ENCODE data around the gene MTHFSD. TPM values are rescaled to one million over a fixed set of nuclear protein-coding genes. Genes with fewer than 3 reads are reported as not detected.

The MTHFSD gene
- total and polyA plus RNA-seq, 2 of the 8 experiments (the other 6 are each of a cell fraction or from before 2014, with no cell fraction given) = 7.1 to 9.8 TPM

DNA sequence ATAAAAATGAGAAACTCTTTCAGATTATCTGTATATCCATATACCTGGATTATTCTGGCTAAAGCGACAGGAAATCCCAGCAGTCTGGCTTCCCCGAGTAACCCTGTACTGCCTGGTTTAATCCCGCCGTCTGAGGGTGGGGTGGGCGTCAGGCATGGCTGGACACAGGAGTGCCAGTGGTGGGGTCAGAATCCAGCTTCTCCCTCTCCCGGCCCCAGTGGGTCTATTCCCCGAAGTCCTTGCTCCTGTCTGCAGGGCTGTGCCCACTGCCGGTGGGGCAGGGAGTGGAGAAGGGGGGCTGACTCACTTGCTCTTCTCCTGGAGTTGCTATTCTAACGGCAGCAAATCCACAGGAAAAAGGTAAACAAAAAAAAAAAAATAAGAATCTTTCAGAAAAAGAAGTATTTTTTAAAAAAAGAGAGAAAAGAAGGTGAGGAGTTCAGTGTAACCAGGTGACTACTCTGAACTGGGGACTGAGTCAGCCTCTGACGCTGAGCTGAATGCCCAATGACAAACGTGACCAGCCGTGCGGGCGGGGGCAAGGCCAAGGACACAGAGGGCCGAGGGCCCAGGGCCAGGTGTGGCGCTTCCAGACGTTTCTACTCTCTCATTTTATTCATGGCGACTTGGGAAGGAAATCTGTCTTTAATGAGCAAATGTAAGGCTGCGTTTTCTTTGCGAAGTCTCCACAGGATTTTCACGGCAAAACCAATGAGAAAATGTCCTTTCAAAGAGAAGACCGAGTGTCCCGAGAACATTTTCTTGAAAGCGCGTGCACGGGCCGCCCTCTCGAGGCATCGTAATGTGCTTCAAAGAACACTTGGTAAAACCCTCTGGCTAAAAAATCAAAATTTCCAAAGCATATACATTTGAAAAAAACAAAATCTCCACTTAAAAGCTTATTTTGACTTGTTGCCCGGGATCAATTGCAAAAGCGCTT is 24.5 kb downstream of the MTHFSD start:
- no peaks in the 10 kb centered on the region for H3K79me2 ChIP-seq (ENCODE audit: control insufficient read depth in 1 of 2, insufficient read depth in 2 of 2, low read length in 2 of 2)
- no peak overlapping the region for H3K18ac ChIP-seq (ENCODE audit: extremely low read depth, low read length)
- ChIA-PET POLR2A (ENCODE audit: partially characterized antibody) (no interaction called here), CTCF (ENCODE audit: partially characterized antibody) (interaction anchor here (0.9 to 2.4 kb wide), 3 partner anchors 10 to 15 kb away, joined by 3 to 16 read pairs (median 3); no protein-coding TSS in a partner anchor)
- no peaks in the 10 kb centered on the region for H3K4me1 ChIP-seq (replicated peaks in 1 of 4; ENCODE audit: control insufficient read depth in 3 of 4, insufficient read depth in 4 of 4, low read length in 3 of 4)
- H4K5ac ChIP-seq (ENCODE audit: insufficient read length, low read depth, low read length) = no peak overlapping the region
- H4K91ac ChIP-seq (replicated peaks; ENCODE audit: insufficient read length, low read length) = no peak overlapping the region
- H3K4me3 ChIP-seq (ENCODE audit: extremely low read depth in 1 of 4, insufficient read depth in 2 of 4, low read depth in 3 of 4, low read length in 4 of 4) = no peak overlapping the region
- H4K20me1 ChIP-seq (replicated peaks in 1 of 2; ENCODE audit: control insufficient read depth in 1 of 2, insufficient read depth in 2 of 2, low read length in 2 of 2) = no peaks in the 10 kb centered on the region
- H2BK12ac ChIP-seq (ENCODE audit: low read depth, low read length) = no peak overlapping the region
- H3K9ac ChIP-seq (replicated peaks in 1 of 4; ENCODE audit: extremely low read depth in 1 of 4, low read depth in 3 of 4, low read length in 3 of 4) = no peak overlapping the region
- no peak overlapping the region for H3K4me2 ChIP-seq (ENCODE audit: insufficient read depth in 1 of 2, low read depth in 2 of 2, low read length in 2 of 2)
- H3K23me2 ChIP-seq (ENCODE audit: low read depth, low read length) = no peaks in the 10 kb centered on the region
- no peak overlapping the region for H3K23ac ChIP-seq (ENCODE audit: insufficient read length)
- H2BK20ac ChIP-seq (ENCODE audit: low read length) = no peak overlapping the region
- 91% methylated on average over 31 of the region's 31 CpGs; no CpG with 5 or more reads in 1 of the 2 experiments for WGBS, 2 experiments (ENCODE audit: extremely low coverage in 1 of 2, insufficient coverage in 1 of 2, insufficient read length in 1 of 2, insufficient replicate concordance in 2 of 2, low coverage in 1 of 2, low lambda C conversion rate in 2 of 2, missing lambda C conversion rate in 1 of 2)
- no peak overlapping the region for H2BK15ac ChIP-seq (ENCODE audit: low read length)
- H2BK120ac ChIP-seq (replicated peaks; ENCODE audit: low read depth, low read length) = no peak overlapping the region
- FAIRE-seq (no peak), DNase-seq (ENCODE audit: low read depth in 1 of 2, low spot score in 2 of 2) (no peak)
- no peak overlapping the region for H3K56ac ChIP-seq (replicated peaks; ENCODE audit: insufficient read length, low read depth, low read length)
- peaks cover 3 to 12% of the 10 kb centered on the region in 2 experiments; a peak in 2 of 4 replicates for H3K9me3 ChIP-seq (ENCODE audit: insufficient read depth in 2 of 2, low read depth in 1 of 2, low read length in 1 of 2)
- H2BK5ac ChIP-seq (ENCODE audit: low read depth, low read length) = no peak overlapping the region
- H3K14ac ChIP-seq (ENCODE audit: insufficient read length) = no peak overlapping the region
- H2AFZ ChIP-seq (ENCODE audit: low read length) = no peak overlapping the region
- no peaks in the 10 kb centered on the region for H3K36me3 ChIP-seq (ENCODE audit: control insufficient read depth in 2 of 4, insufficient read depth in 4 of 4, low read length in 3 of 4)
- no peak overlapping the region for H2AK5ac ChIP-seq (ENCODE audit: low read depth, low read length)
- no peak overlapping the region for H3K4ac ChIP-seq (replicated peaks; ENCODE audit: insufficient read length, low read depth, low read length)
- H4K8ac ChIP-seq (ENCODE audit: extremely low read depth, insufficient read depth, low read length) = no peak overlapping the region; the same call in 1 of the 2 replicates
- H3K79me1 ChIP-seq (ENCODE audit: low read depth, low read length) = no peaks in the 10 kb centered on the region
- no peaks in the 10 kb centered on the region for H3K27me3 ChIP-seq (replicated peaks in 1 of 4; ENCODE audit: control insufficient read depth in 3 of 4, extremely low read depth in 1 of 4, insufficient read depth in 3 of 4, low read length in 3 of 4)
- no peak overlapping the region for H3K27ac ChIP-seq (ENCODE audit: low read depth, low read length)

All from H1 (cell line).